ENCODE results near the gene TSBP1.
"Not testable (repeated sequence)": the region's sequence is repeated elsewhere in the genome, so short reads cannot be mapped to it uniquely, and the experiment has no call there.

The TSBP1 gene

DNA sequence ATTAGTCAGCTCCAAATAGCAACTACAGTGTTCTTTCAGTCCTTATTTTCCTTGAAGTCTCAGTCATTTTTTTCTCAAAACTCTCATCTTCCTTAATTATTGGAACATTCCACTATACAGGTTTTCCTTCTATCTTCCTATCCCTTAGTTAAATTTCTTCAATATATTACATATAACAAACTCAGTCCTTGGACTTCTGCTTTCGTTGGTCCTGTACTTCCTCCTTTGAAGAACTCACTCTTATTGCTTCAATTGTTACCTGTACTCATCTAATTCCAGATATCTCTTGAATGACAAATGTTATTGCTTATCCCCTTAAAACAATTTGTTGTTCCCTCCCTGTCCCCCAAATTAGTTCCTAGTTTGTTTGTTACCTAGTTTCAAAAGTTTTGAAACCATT, 80.2 kb downstream of the TSBP1 start:
- in situ Hi-C loops (cut with HindIII; ENCODE audit: low sequenced_read_pairs): no loop called here

DNA sequence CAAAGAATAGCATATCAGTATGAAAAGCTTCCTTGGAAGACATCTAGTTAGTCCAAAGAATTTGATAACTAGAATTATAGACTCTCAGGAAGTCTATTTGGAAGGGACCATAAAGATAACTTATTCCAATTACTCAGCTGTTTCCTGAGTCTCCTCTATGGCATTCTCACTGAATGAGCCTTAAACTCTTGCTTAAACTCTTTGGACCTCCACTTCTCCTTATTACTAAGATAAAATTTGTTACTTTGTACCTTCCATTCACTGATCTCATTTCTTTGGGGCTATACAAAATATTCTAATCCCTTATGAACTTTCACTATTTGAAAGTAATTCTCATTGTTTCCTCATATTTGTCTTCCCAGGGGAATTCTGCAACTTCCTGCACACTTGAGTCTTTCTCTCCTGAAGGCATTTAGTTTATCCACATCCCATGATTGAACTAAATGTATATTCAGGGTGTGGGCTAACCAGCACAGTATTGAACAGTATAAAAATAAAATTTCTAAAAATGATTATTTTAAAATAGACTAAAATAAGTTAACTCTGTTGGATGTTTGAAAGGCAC, 80.7 kb downstream of the TSBP1 start:
- in situ Hi-C loops (cut with HindIII; ENCODE audit: low sequenced_read_pairs): no loop called here

DNA sequence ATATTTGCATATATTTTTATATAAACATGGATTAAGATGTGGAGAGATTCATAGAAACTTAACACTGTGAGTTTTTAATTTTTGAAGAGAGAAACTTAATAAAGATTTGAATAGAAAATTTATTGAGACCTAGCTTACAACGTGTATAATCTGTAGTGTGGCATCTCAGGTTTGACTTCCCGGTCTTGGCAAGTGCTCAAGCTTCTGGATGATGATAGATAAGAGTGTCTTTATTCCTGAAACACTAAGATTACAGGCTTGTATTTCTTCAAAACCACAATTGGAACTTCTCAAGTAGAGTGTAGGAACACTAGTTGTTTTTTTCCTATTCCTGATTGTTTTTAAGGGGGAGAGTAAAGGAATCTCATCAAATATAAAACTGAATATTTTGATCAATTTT, 83.3 kb downstream of the TSBP1 start:
- in situ Hi-C loops (cut with HindIII; ENCODE audit: low sequenced_read_pairs): no loop called here

DNA sequence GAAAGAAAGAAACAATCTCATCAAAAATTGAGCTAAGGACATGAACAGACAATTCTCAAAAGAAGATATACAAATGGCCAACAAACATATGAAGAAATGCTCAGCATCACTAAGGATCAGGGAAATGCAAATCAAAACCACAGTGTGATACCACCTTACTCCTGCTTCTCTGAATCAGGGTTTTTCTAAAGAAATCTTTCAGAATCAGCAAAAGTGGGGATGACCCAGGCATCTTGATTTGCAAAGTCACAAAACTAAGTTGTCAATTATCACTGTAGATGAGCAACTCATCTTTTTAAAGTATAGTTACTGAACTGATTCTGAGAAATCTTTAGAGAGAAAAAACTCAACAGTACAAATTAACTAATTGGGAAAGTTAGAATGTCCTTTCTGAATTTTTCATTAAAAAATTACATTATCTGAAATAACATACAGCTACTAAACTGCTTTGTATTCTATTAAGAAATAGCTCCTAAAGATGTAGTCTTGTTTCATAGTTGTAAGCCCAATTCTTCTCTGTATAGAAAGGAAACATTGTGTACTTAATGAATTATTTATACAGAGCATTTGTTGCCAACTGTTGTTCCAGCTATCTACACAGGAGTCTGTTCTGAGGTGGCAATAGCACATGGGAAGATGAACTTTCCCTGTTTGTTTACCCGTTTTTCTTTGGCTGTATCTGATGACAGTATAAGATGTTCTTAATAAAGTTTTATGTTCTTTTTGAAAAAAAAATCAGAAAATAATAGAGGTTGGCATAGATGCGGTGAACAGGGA, 97.7 kb downstream of the TSBP1 start:
- in situ Hi-C loops (cut with HindIII; ENCODE audit: low sequenced_read_pairs): not testable (repeated sequence)

DNA sequence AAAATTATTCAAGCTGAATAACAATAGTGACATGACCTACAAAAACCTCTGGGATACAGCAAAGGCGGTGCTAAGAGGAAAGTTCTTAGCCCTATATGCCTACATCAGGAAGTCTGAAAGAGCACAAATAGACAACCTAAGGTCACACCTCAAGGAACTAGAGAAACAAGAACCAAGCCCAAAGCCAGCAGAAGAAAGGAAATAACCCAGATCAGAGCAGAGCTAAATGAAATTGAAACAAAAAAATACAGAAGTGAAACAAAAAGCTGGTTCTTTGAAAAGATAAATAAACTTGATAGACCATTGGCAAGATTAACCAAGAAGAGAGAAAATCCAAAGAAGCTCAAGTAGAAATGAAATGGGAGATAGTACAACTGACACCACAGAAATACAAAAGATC, 100.3 kb downstream of the TSBP1 start:
- in situ Hi-C loops (cut with HindIII; ENCODE audit: low sequenced_read_pairs): no loop called here

DNA sequence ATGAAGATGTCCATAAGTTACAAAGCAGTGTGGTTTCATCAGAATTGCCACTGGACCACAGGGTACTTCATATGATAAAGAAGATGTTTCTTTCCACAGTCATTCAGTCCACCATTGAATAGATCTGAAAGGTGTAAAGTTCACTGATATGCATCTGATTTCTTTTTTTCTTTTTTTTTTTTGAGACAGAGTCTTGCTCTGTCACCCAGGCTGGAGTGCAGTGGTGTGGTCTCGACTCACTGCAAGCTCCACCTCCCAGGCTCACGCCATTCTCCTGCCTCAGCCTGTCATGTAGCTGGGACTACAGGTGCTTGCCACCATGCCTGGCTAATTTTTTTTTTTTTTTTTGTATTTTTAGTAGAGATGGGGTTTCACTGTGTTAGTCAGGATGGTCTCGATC, 103.2 kb downstream of the TSBP1 start:
- in situ Hi-C loops (cut with HindIII; ENCODE audit: low sequenced_read_pairs): not testable (repeated sequence)

DNA sequence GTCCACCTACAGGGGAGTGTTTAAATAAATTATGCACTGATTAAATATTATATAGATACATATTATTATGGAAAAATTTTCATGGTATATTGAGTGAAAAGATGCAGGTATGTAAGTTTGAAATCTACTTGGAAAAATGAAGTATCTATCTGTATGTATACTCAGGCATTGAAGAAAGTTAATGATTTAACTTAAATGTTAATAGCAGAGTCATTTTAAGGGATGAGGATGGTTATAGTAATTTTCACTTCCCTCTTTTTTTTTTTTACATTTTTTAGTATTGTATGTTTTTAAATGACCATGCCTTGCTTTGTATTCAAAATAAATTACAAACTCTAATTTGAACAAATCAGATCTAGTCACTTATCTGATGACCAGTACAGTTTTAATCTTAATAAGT, 104.7 kb downstream of the TSBP1 start:
- in situ Hi-C loops (cut with HindIII; ENCODE audit: low sequenced_read_pairs): no loop called here

DNA sequence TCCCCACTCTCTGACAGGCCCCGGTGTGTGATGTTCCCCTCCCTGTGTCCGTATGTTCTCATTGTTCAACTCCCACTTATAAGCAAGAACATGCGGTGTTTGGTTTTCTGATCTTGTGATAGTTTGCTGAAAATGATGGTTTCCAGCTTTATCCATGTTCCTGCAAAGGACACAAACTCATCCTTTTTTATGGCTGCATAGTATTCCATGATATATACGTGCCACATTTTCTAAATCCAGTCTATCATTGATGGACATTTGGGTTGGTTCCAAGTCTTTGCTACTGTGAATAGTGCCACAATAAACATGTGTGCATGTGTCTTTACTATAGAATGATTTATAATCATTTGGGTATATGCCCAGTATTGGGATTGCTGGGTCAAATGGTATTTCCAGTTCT, 114.4 kb downstream of the TSBP1 start:
- in situ Hi-C loops (cut with HindIII; ENCODE audit: low sequenced_read_pairs): not testable (repeated sequence)

DNA sequence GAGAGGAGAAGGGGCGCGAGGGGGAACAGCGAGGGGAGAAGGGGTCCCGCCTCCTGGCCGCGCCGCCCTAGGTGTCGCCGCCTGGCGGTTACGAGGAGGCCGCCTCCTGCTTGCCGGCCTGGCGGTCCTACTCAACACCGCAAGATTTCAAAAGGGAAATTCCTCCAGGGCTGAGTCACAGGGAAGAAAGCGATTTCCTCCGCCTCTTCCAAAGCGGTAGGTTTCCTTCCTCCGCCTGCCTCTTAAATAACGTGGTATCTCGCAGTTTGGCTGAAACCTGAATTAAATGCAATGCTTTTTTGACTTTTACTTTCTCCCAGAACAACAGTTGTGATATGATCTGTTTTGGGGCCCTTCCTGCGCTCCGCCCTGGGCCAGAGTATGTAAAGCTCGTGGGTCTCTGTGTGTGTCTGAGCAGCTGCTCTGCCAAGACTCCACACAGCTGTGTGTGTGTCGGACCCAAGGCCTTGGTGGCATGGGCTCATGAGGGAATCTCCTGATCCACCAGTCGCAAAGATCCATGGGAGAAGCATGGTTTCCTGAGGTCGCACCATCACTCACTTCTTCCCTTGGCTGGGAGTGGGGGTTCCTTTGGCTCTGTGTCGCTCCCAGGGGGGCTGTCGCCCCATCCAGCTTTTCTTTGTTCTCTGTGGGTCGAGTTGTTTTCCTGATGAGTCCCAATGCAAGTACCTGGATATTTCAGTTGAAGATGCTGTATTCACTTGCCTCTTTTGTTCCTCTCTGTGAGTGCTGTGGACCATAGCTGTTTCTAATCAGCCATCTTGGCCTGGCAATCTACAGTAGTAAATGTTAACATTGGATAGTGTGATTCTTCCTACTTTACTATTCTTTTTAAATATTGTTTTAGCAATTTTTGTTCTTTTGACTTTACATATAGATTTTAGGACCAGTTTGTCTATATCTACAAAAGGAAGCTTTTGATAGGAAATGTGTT, 116.2 kb downstream of the TSBP1 start:
- in situ Hi-C loops (cut with HindIII; ENCODE audit: low sequenced_read_pairs): no loop called here

DNA sequence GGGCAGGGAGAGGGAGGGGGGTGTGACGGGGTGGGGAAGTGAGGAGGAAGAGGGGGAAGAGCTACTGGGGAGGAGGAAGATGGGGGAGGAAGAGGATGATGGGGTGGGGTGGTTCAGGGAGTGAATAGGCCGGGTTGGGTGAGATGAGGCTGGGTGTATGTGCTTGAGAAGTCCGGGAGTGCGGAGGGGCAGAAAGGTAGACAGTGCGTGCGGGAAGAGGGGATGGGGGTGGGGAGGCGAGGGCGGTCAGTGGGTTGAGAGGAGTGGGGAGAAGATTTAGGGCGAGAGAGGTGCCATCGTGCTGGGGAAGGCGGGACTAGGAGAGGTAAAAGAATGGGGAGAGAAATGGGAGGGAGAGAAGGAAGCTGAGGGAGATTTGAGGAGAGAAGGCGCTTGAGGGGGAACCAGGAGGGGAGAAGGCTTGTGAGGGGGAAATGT, 116.9 kb downstream of the TSBP1 start:
- in situ Hi-C loops (cut with HindIII; ENCODE audit: low sequenced_read_pairs): no loop called here

DNA sequence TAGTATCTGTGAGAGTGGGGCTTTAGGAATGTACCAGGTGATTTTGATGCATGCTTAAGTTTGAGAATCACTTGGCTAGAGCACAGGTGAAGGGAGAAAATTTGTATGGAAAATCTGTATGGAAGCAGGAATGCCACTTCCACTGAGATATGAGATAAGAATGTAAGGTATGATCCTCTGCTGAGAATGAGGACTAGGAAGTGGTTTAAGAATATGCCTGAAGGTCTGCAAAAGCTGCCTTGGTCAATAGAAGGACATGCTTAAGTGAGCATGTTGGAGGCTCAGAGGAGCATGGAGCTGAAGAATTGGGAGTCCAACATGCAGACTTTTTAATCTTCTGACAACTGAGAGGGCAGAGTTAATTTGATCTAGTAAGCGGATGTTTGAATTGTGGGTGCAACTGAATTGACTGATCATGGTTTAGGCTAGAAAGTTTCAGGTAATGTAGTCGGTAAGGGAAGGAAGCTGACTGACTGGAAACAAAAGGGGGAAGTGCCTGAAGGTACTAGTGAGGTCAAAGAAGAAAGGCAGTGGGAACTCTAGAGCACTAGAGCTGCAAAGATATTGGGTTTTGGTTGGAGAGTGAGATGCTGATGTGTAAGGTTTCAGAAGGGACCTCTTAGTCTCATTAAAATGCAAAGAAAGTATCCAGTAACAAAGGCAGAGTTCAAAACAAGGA, 119.2 kb downstream of the TSBP1 start:
- in situ Hi-C loops (cut with HindIII; ENCODE audit: low sequenced_read_pairs): no loop called here

DNA sequence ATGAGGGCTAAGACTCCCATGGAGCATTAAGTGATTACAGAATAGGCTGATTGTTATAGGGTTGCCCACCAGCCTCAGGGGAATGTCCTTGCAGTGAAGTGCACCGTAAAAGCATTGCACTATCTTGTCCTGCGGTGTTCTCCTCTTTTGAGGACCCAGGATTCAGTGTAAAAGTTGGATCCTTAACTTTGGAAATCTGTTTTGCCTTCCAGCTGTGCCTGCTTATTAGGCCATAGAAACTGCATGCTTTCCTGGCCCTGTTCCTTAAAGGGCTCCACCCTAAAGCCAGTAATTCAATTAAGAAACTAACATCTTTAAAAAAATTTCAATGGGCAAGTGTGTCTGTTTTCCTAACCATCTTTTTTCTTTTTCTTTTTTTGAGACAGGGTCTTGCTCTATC, 122.4 kb downstream of the TSBP1 start:
- in situ Hi-C loops (cut with HindIII; ENCODE audit: low sequenced_read_pairs): no loop called here

DNA sequence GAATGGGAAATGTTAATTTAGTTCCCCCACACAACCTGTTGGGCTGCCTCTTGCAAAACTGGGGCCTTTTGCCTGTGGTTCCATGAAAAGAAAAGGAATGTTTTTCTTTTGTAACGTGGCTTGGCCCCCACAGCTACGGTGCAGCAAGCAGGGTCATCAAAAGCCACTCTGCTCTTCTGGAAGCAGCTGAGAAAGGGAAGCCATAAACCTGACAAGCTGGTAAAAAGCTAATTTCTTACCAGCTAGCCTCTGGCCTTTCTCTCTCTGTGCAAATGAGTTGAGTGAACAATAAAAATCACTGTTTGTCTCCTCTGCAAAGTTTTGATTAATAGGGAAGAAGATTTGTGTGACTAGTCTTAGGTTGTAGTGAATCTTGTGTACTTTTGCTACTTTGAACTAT, 124.3 kb downstream of the TSBP1 start:
- in situ Hi-C loops (cut with HindIII; ENCODE audit: low sequenced_read_pairs): no loop called here

DNA sequence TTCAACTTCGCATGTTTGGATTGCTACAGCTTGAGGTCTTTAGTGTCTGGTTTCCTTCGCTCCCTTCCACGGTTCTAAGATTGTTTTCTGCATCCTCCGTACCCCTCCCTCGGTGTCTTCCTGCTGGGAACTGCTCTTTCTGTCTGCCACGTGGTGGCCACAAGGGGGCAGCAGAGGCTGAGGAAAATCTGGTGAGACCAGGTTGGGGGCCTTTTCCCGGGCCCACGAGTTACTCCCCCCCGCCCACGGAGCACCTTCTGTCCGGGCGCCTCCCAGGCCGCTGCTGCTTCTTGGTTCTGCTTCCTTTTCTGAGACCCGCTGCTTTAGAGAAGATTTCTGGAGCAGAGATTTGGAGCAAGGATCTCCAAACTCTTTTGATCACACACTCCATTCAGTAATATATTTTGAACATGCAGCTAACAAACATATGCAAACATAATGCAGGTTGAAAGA, 126.7 kb downstream of the TSBP1 start:
- in situ Hi-C loops (cut with HindIII; ENCODE audit: low sequenced_read_pairs): no loop called here

DNA sequence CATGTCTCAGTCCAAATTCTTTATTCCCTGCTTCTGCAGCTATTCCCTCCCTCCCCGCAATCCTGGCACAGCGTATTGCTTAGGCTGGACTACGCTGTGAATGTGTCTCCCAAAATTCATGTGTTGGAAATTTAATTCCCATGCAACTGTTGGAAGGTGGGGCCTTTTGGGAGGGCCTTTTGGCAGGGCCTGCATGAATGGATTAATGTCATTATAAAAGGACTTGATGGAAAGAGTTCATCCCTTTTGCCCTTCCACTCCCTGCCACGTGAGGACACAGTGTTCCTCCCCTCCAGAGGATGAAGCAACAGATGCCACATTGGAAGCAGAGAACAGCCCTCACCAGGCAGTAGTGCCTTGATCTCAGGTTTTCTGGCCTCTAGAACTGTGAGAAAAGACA, 127.4 kb downstream of the TSBP1 start:
- in situ Hi-C loops (cut with HindIII; ENCODE audit: low sequenced_read_pairs): no loop called here

Measured in DLD1 (cell line).